ENCODE results near the gene ATIC.

The ATIC gene

GRCh38 chr2:215271446-215271845, 40.4 kb upstream of the ATIC start:
- H4K20me1 ChIP-seq (ENCODE audit: insufficient read depth, low read length, poor library complexity, severe bottlenecking) = no peaks in the 10 kb centered on the region
- no peaks in the 10 kb centered on the region for H3K9me3 ChIP-seq (ENCODE audit: insufficient read depth, low read depth, low read length)
- no peaks in the 10 kb centered on the region for H3F3A ChIP-seq (ENCODE audit: low read depth)
- TF ChIP-seq CTCF (conservative IDR thresholded peaks at IDR 0.05; ENCODE audit: low read length) = no peak
- no peak for TF ChIP-seq EZH2phosphoT487 (IDR thresholded peaks at IDR 0.05; ENCODE audit: borderline replicate concordance)
- H3K27me3 ChIP-seq (ENCODE audit: insufficient read depth, low read length, poor library complexity, severe bottlenecking) = no peaks in the 10 kb centered on the region
- H3K4me3 ChIP-seq (ENCODE audit: low read length, poor library complexity, severe bottlenecking) = no peak overlapping the region
- no peaks in the 10 kb centered on the region for H3K4me1 ChIP-seq (ENCODE audit: insufficient read depth, low read length, poor library complexity, severe bottlenecking)
- no peaks in the 10 kb centered on the region for H3K79me2 ChIP-seq (ENCODE audit: insufficient read depth, low read length)
- H2AFZ ChIP-seq (ENCODE audit: low read length) = peak overlapping the region; percentile 31; the same call in 1 of the 2 replicates
- H3K9ac ChIP-seq (ENCODE audit: low read depth, low read length, poor library complexity, severe bottlenecking) = no peak overlapping the region
- no peaks in the 10 kb centered on the region for H3K36me3 ChIP-seq (ENCODE audit: insufficient read depth, low read length)
- no peak overlapping the region for H3K4me2 ChIP-seq (ENCODE audit: low read depth, low read length, poor library complexity, severe bottlenecking)
- no peaks in the 10 kb centered on the region for H3K9me2 ChIP-seq (replicated peaks; ENCODE audit: low read depth, low read length)

GRCh38 chr2:215272918-215273317, 38.9 kb upstream of the ATIC start:
- no peaks in the 10 kb centered on the region for H3K36me3 ChIP-seq (ENCODE audit: insufficient read depth, low read length)
- H3K27me3 ChIP-seq (ENCODE audit: insufficient read depth, low read length, poor library complexity, severe bottlenecking) = no peaks in the 10 kb centered on the region
- no peak overlapping the region for H3K4me2 ChIP-seq (ENCODE audit: low read depth, low read length, poor library complexity, severe bottlenecking)
- TF ChIP-seq EZH2phosphoT487 (IDR thresholded peaks at IDR 0.05; ENCODE audit: borderline replicate concordance) (no peak), CTCF (conservative IDR thresholded peaks at IDR 0.05; ENCODE audit: low read length) (no peak)
- H3K4me3 ChIP-seq (ENCODE audit: low read length, poor library complexity, severe bottlenecking) = no peak overlapping the region
- H3K9ac ChIP-seq (ENCODE audit: low read depth, low read length, poor library complexity, severe bottlenecking) = no peak overlapping the region
- H2AFZ ChIP-seq (ENCODE audit: low read length) = no peak overlapping the region
- H3K4me1 ChIP-seq (ENCODE audit: insufficient read depth, low read length, poor library complexity, severe bottlenecking) = no peaks in the 10 kb centered on the region
- H4K20me1 ChIP-seq (ENCODE audit: insufficient read depth, low read length, poor library complexity, severe bottlenecking) = no peaks in the 10 kb centered on the region
- H3K9me3 ChIP-seq (ENCODE audit: insufficient read depth, low read depth, low read length) = no peaks in the 10 kb centered on the region
- H3K79me2 ChIP-seq (ENCODE audit: insufficient read depth, low read length) = no peaks in the 10 kb centered on the region
- H3K9me2 ChIP-seq (replicated peaks; ENCODE audit: low read depth, low read length) = no peaks in the 10 kb centered on the region
- no peaks in the 10 kb centered on the region for H3F3A ChIP-seq (ENCODE audit: low read depth)

- TF ChIP-seq EZH2phosphoT487 (IDR thresholded peaks at IDR 0.05; ENCODE audit: borderline replicate concordance) = no peak
- TF ChIP-seq CTCF (conservative IDR thresholded peaks at IDR 0.05; ENCODE audit: low read length) = no peak
Observed at GRCh38 chr2:215274829-215275228, 37.0 kb upstream of the ATIC start.

More at GRCh38 chr2:215274829-215275228, 37.0 kb upstream of the ATIC start:
- no peaks in the 10 kb centered on the region for H4K20me1 ChIP-seq (ENCODE audit: insufficient read depth, low read length, poor library complexity, severe bottlenecking)
- H3K9me3 ChIP-seq (ENCODE audit: insufficient read depth, low read depth, low read length) = no peaks in the 10 kb centered on the region
- no peak overlapping the region for H3K9ac ChIP-seq (ENCODE audit: low read depth, low read length, poor library complexity, severe bottlenecking)
- no peaks in the 10 kb centered on the region for H3F3A ChIP-seq (ENCODE audit: low read depth)
- no peaks in the 10 kb centered on the region for H3K27me3 ChIP-seq (ENCODE audit: insufficient read depth, low read length, poor library complexity, severe bottlenecking)
- no peaks in the 10 kb centered on the region for H3K36me3 ChIP-seq (ENCODE audit: insufficient read depth, low read length)
- H2AFZ ChIP-seq (ENCODE audit: low read length) = no peak overlapping the region
- no peaks in the 10 kb centered on the region for H3K4me1 ChIP-seq (ENCODE audit: insufficient read depth, low read length, poor library complexity, severe bottlenecking)
- no peak overlapping the region for H3K4me2 ChIP-seq (ENCODE audit: low read depth, low read length, poor library complexity, severe bottlenecking)
- H3K4me3 ChIP-seq (ENCODE audit: low read length, poor library complexity, severe bottlenecking) = no peak overlapping the region
- H3K9me2 ChIP-seq (replicated peaks; ENCODE audit: low read depth, low read length) = no peaks in the 10 kb centered on the region
- no peaks in the 10 kb centered on the region for H3K79me2 ChIP-seq (ENCODE audit: insufficient read depth, low read length)
